Ovary (tissue), 3 donors: ENCODE results near the gene BCAS4.

Experiments
- CTCF ChIP-seq, 3 donors: fragments of 450-650 bp in 2 of 3; fragments of 200-600 bp in 1 of 3; IDR thresholded peaks; one replicate each; pipeline versions ENCODE4 v1.5.1 to v1.8.0; 2016 to 2022; ENCODE audit warnings: antibody characterized with exemption in 3 of 3, mild to moderate bottlenecking in 1 of 3
- EP300 ChIP-seq: sonication (generic); formaldehyde crosslinking; IDR thresholded peaks from one replicate; pipeline ENCODE4 v1.6.1; 2017; ENCODE audit warnings: antibody characterized with exemption
- POLR2A ChIP-seq: fragments of 450-650 bp; IDR thresholded peaks from one replicate; pipeline ENCODE4 v1.6.1; 2017; ENCODE audit warnings: antibody characterized with exemption, mild to moderate bottlenecking, moderate library complexity
- donor health status: DM: no; HTN: no; CAD: no.

GRCh38 chr20:50855498-50856474, 60.9 kb downstream of the BCAS4 start:
- TF ChIP-seq POLR2A: no peak
- no peak for TF ChIP-seq CTCF (IDR thresholded peaks at IDR 0.05)
- TF ChIP-seq EP300: no peak
